ENCODE results near the gene RBP3.

GRCh38 chr10:47366181-47366631 lies 18.0 kb downstream of the RBP3 start:
- TF ChIP-seq CTCF (IDR thresholded peaks at IDR 0.05) (no peak), POLR2A (IDR thresholded peaks at IDR 0.05) (no peak), EP300 (IDR thresholded peaks at IDR 0.05) (no peak)

Measured in sigmoid colon (tissue), 4 donors.